Esophagus (tissue), 2 donors: ENCODE data around the gene HS3ST3A1. TPM values are rescaled to one million over a fixed set of nuclear protein-coding genes. Genes with fewer than 3 reads are reported as not detected.

Experiments used
- H3K27ac ChIP-seq, 2 donors: one replicate each; pipeline ENCODE4 v1.5.1; 2013; ENCODE audit warnings: low read depth in 2 of 2, mild to moderate bottlenecking in 2 of 2, inconsistent platforms in 1 of 2, low read length in 1 of 2, moderate library complexity in 1 of 2
- H3K27me3 ChIP-seq, 2 donors: one replicate each; pipeline ENCODE4 v1.6.1; 2013; ENCODE audit warnings: low read length in 2 of 2, control low read depth in 1 of 2, mild to moderate bottlenecking in 1 of 2; ENCODE audit not compliant: insufficient read depth in 2 of 2, control insufficient read depth in 1 of 2
- H3K36me3 ChIP-seq, 2 donors: one replicate each; pipeline ENCODE4 v1.6.1; 2013; ENCODE audit warnings: low read length in 1 of 2; ENCODE audit not compliant: control insufficient read depth in 2 of 2, insufficient read depth in 2 of 2
- H3K4me1 ChIP-seq, 2 donors: one replicate each; pipeline ENCODE4 v1.6.1; 2013; ENCODE audit warnings: low read length in 1 of 2; ENCODE audit not compliant: control insufficient read depth in 2 of 2, insufficient read depth in 2 of 2
- H3K4me3 ChIP-seq, 2 donors: one replicate each; pipeline ENCODE4 v1.5.1; 2013; ENCODE audit warnings: low read length in 2 of 2, mild to moderate bottlenecking in 2 of 2, low read depth in 1 of 2, moderate library complexity in 1 of 2
- H3K9me3 ChIP-seq, 2 donors: one replicate each; pipeline ENCODE4 v1.6.1; 2013; ENCODE audit warnings: mild to moderate bottlenecking in 2 of 2, low read depth in 1 of 2, low read length in 1 of 2, moderate library complexity in 1 of 2; ENCODE audit not compliant: control insufficient read depth in 2 of 2, insufficient read depth in 1 of 2
- WGBS, 2 donors: extraction: QIAGEN DNeasy Blood & Tissue Kit; methylation state at CpG; one replicate each; pipeline ENCODE4 v1.1.7; 2013; 5-methylcytosine and 5-hydroxymethylcytosine counted together
- polyA plus RNA-seq, 2 donors: library from polyadenylated mRNA; stranded (reverse); fragments of 200-250 nt; gene quantifications; one replicate each; pipeline ENCODE4 v1.2.3, GENCODE V29; 2013
- donor health status: healthy with polysubstance abuse.
- donor health status: Bipolar disorder and iron deficiency.

Gene HS3ST3A1
- polyA plus RNA-seq, 2 donors, result 1.7 to 5.8 TPM

GRCh38 chr17:13531721-13532120 lies 70.0 kb downstream of the HS3ST3A1 start:
- no peaks in the 10 kb centered on the region for H3K27me3 ChIP-seq
- H3K27ac ChIP-seq, result no peak overlapping the region
- no peaks in the 10 kb centered on the region for H3K36me3 ChIP-seq
- no peak overlapping the region for H3K4me3 ChIP-seq
- no peaks in the 10 kb centered on the region for H3K4me1 ChIP-seq
- WGBS, 2 donors, result 59 to 64% methylated on average over 2 of the region's 2 CpGs
- H3K9me3 ChIP-seq, result no peaks in the 10 kb centered on the region

- no peak overlapping the region for H3K4me3 ChIP-seq
- H3K27me3 ChIP-seq, result no peaks in the 10 kb centered on the region
- WGBS, 2 donors, result 79 to 85% methylated on average over 3 of the region's 3 CpGs
- no peaks in the 10 kb centered on the region for H3K9me3 ChIP-seq
- no peak overlapping the region for H3K27ac ChIP-seq
- no peaks in the 10 kb centered on the region for H3K36me3 ChIP-seq
- no peaks in the 10 kb centered on the region for H3K4me1 ChIP-seq
Observed at GRCh38 chr17:13525876-13526275, 75.9 kb downstream of the HS3ST3A1 start.

GRCh38 chr17:13523164-13523563 lies 78.6 kb downstream of the HS3ST3A1 start:
- no peaks in the 10 kb centered on the region for H3K9me3 ChIP-seq
- no peaks in the 10 kb centered on the region for H3K36me3 ChIP-seq
- H3K4me1 ChIP-seq, result no peaks in the 10 kb centered on the region
- no peak overlapping the region for H3K27ac ChIP-seq
- H3K27me3 ChIP-seq, result no peaks in the 10 kb centered on the region
- no peak overlapping the region for H3K4me3 ChIP-seq
- WGBS, 2 donors, result 85 to 86% methylated on average over 5 of the region's 5 CpGs

GRCh38 chr17:13522749-13523148 lies 79.0 kb downstream of the HS3ST3A1 start:
- Histone ChIP-seq H3K27ac (no peak overlapping the region), H3K9me3 (no peaks in the 10 kb centered on the region), H3K27me3 (no peaks in the 10 kb centered on the region), H3K36me3 (no peaks in the 10 kb centered on the region), H3K4me3 (no peak overlapping the region), H3K4me1 (no peaks in the 10 kb centered on the region)
- WGBS, 2 donors, result 88 to 90% methylated on average over 1 of the region's 1 CpG

GRCh38 chr17:13521784-13522183 lies 79.9 kb downstream of the HS3ST3A1 start:
- no peak overlapping the region for H3K4me3 ChIP-seq
- no peaks in the 10 kb centered on the region for H3K36me3 ChIP-seq
- H3K4me1 ChIP-seq, result no peaks in the 10 kb centered on the region
- H3K27me3 ChIP-seq, result no peaks in the 10 kb centered on the region
- H3K9me3 ChIP-seq, result no peaks in the 10 kb centered on the region
- 76 to 81% methylated on average over 4 of the region's 4 CpGs for WGBS, 2 donors
- H3K27ac ChIP-seq, result no peak overlapping the region

- no peaks in the 10 kb centered on the region for H3K9me3 ChIP-seq
- no peaks in the 10 kb centered on the region for H3K4me1 ChIP-seq
- no peak overlapping the region for H3K4me3 ChIP-seq
- WGBS, 2 donors, result 87% methylated on average over 6 of the region's 6 CpGs
- no peaks in the 10 kb centered on the region for H3K36me3 ChIP-seq
- H3K27ac ChIP-seq, result no peak overlapping the region
- no peaks in the 10 kb centered on the region for H3K27me3 ChIP-seq
Observed at GRCh38 chr17:13520899-13521572, 80.7 kb downstream of the HS3ST3A1 start.

GRCh38 chr17:13518261-13519000 lies 83.3 kb downstream of the HS3ST3A1 start:
- Histone ChIP-seq H3K36me3 (no peaks in the 10 kb centered on the region), H3K4me1 (no peaks in the 10 kb centered on the region), H3K27ac (no peak overlapping the region)

GRCh38 chr17:13513039-13513405 lies 88.7 kb downstream of the HS3ST3A1 start:
- H3K4me3 ChIP-seq, result no peak overlapping the region
- H3K27me3 ChIP-seq, result no peaks in the 10 kb centered on the region
- 64 to 71% methylated on average over 8 of the region's 8 CpGs for WGBS, 2 donors
- no peak overlapping the region for H3K27ac ChIP-seq
- no peaks in the 10 kb centered on the region for H3K36me3 ChIP-seq
- H3K4me1 ChIP-seq, result no peaks in the 10 kb centered on the region
- no peaks in the 10 kb centered on the region for H3K9me3 ChIP-seq

More at GRCh38 chr17:13518261-13519000, 83.3 kb downstream of the HS3ST3A1 start:
- WGBS, 2 donors, result 72 to 75% methylated on average over 2 of the region's 2 CpGs
- no peaks in the 10 kb centered on the region for H3K27me3 ChIP-seq
- no peak overlapping the region for H3K4me3 ChIP-seq
- H3K9me3 ChIP-seq, result no peaks in the 10 kb centered on the region

GRCh38 chr17:13510062-13510461 lies 91.7 kb downstream of the HS3ST3A1 start:
- no peak overlapping the region for H3K4me3 ChIP-seq
- H3K4me1 ChIP-seq, result no peaks in the 10 kb centered on the region
- no peaks in the 10 kb centered on the region for H3K27me3 ChIP-seq
- WGBS, 2 donors, result 28 to 44% methylated on average over 6 of the region's 6 CpGs
- H3K9me3 ChIP-seq, result no peaks in the 10 kb centered on the region
- no peak overlapping the region for H3K27ac ChIP-seq
- no peaks in the 10 kb centered on the region for H3K36me3 ChIP-seq

- Histone ChIP-seq H3K4me3 (no peak overlapping the region), H3K27ac (no peak overlapping the region), H3K4me1 (no peaks in the 10 kb centered on the region), H3K27me3 (no peaks in the 10 kb centered on the region), H3K9me3 (no peaks in the 10 kb centered on the region), H3K36me3 (no peaks in the 10 kb centered on the region)
- WGBS, 2 donors, result 65 to 70% methylated on average over 3 of the region's 3 CpGs
Observed at GRCh38 chr17:13509527-13509926, 92.2 kb downstream of the HS3ST3A1 start.
